Heart left ventricle (tissue), 13 donors: ENCODE measurements around the gene CENPX.

Experiments used
- POLR2A ChIP-seq, 2 donors: fragments of 450-650 bp; IDR thresholded peaks; one replicate each; pipeline ENCODE4 v1.6.1; 2017; ENCODE audit warnings: antibody characterized with exemption in 2 of 2, mild to moderate bottlenecking in 2 of 2, moderate library complexity in 2 of 2
- TF ChIP-seq, protein P1 (sequence below), 12 donors: fragments of 200-600 bp; sonication (generic) in 4 of 12; IDR thresholded peaks; one replicate each; pipeline versions ENCODE4 v1.5.0 to v1.8.0; 2018 to 2022; ENCODE audit warnings: antibody characterized with exemption in 12 of 12, mild to moderate bottlenecking in 5 of 12
- donor health status: ischemic (EF 13 %, LVEDD 7.1; RV severe dilation, severe dysfunction).
- donor health status: DM: no; HTN: yes; CAD: no.
- donor health status: DM: no; HTN: no; CAD: no.
- donor health status: ischemic (EF 25% LVEDD 6.9; RV normal size, moderate dysfunction).
- donor health status: ischemic (EF 25% LVEDD 5.7; RV mildly dilated, moderate dysfunction).
- donor health status: ischemic (EF 35%, LVEDD 5.7; RV mildly dilated, moderate dysfunction).
- donor health status: nonischemic (EF 11% LVEDD 7.7; RV severe dilation, severe dysfunction).
- donor health status: DM: yes; HTN: yes; CAD: no.
- donor health status: PGD.
- donor health status: ischemic (EF 29% LVEDD 5.4; RV normal size, mild dysfunction).
- donor health status: nonischemic (EF 23%, LVEDD 6.1; RV moderate dilation, normal function).

DNA sequence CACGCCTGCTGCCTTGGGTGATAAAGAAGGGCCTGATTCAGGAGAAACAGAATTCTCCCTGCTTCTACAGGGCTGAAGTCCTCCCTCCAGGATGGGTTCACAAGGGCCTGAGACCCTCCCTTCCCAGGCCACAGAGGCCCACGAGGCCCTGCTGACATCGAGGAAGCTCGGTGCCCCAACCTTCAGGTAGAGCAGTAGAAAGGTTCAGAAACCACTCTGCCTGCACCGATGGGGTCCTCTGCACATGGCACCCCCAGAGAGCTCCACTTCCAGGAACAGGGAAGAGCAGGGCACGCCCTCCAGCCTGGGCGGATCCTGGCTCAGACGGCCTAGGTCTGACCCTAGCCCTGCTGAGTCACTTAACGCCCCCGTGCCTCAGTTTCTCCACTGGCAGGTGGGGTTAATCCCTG, 773 bp downstream of the CENPX start:
- TF ChIP-seq, protein P1, sequence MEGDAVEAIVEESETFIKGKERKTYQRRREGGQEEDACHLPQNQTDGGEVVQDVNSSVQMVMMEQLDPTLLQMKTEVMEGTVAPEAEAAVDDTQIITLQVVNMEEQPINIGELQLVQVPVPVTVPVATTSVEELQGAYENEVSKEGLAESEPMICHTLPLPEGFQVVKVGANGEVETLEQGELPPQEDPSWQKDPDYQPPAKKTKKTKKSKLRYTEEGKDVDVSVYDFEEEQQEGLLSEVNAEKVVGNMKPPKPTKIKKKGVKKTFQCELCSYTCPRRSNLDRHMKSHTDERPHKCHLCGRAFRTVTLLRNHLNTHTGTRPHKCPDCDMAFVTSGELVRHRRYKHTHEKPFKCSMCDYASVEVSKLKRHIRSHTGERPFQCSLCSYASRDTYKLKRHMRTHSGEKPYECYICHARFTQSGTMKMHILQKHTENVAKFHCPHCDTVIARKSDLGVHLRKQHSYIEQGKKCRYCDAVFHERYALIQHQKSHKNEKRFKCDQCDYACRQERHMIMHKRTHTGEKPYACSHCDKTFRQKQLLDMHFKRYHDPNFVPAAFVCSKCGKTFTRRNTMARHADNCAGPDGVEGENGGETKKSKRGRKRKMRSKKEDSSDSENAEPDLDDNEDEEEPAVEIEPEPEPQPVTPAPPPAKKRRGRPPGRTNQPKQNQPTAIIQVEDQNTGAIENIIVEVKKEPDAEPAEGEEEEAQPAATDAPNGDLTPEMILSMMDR (IDR thresholded peaks at IDR 0.05) = no peak
- TF ChIP-seq POLR2A (IDR thresholded peaks at IDR 0.05) = no peak
